LNCaP clone FGC (cell line): ENCODE data around the gene RNASEH2A.

Experiments
- DNase-seq: peaks from one replicate; pipeline ENCODE4 v3.0.0-alpha.2; 2011; ENCODE audit warnings: low read depth
- H3K4me3 ChIP-seq: 2 replicates; pipeline ENCODE4 v1.5.1; 2011; ENCODE audit warnings: mild to moderate bottlenecking, low read depth, low read length, control low read depth
- CTCF ChIP-seq: IDR thresholded peaks from 2 replicates; pipeline ENCODE4 v1.5.1; 2012; ENCODE audit warnings: mild to moderate bottlenecking; ENCODE audit not compliant: control insufficient read depth, insufficient read depth; ENCODE audit errors: extremely low read depth

The RNASEH2A gene

GRCh38 chr19:12767150-12767549 is 39.2 kb upstream of the RNASEH2A start:
- DNase-seq, result no peak
- no peak for TF ChIP-seq CTCF

GRCh38 chr19:12767666-12768065 is 38.7 kb upstream of the RNASEH2A start:
- no peak for TF ChIP-seq CTCF
- H3K4me3 ChIP-seq, result no peak overlapping the region
- DNase-seq, result no peak

More at GRCh38 chr19:12767150-12767549, 39.2 kb upstream of the RNASEH2A start:
- H3K4me3 ChIP-seq, result no peak overlapping the region

GRCh38 chr19:12769689-12770088 is 36.7 kb upstream of the RNASEH2A start:
- DNase-seq, result no peak
- no peak overlapping the region for H3K4me3 ChIP-seq
- TF ChIP-seq CTCF, result no peak

DNA sequence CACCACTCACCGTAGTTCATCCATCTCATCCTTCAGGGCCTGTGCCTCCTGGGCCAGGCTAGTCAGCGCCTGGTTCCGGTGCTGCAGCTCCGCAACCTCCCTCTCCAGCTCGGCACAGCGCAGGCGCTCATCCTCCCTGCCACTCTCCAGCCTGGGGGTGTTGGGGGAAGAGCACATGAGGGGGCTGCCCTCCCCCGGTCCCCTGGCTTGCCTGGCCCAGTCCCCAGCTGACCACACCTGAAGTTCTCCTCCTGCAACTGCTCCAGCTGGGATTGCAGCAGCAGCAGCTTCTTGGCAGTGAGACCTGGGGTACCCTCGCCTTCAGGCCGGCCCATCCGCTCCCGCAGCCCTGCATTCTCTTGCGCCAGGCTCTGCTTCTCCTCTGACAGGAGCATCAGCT is 35.5 kb upstream of the RNASEH2A start:
- no peak for DNase-seq
- no peak overlapping the region for H3K4me3 ChIP-seq
- TF ChIP-seq CTCF, result no peak

DNA sequence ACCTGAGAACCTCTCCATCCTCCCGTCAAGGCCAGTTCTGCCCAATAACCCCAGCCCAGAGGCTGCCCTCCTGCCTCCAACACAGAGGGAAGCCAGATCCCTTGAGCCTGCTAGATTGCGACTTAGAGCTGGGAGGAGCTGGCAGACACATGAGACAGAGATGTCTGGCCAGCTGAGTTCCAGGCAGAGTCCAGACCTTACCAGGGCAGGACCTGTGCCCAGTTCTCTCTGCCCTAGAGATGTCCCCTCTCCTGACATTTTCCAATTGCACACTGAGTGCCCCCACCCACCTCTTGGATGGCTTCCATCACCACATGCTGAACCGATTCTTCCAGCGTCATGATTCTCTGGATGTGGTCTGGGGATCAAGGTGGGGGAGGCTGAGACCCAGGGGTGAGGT is 34.1 kb upstream of the RNASEH2A start:
- no peak overlapping the region for H3K4me3 ChIP-seq
- no peak for TF ChIP-seq CTCF
- no peak for DNase-seq

DNA sequence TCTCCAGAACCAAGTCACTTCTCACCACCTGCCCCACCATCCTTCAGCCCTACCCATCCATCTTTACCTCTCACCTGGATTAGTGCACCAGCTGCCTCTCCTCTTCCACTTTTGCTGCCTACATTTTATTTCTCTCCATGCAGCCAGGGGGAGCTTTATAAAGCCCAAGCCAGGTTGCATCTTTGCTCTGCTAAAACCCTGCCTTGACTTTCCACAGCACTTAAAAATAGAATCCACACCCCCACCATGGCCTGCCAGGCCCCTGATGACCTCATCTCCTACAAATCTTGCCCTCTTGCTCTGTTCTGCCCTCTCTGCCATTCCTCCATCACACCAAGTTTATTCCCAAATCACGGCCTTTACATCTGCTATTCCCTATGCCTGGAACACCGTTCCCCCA is 32.8 kb upstream of the RNASEH2A start:
- no peak overlapping the region for H3K4me3 ChIP-seq

More for the DNA sequence above, 32.8 kb upstream of the RNASEH2A start:
- TF ChIP-seq CTCF, result 0 out of 2 replicates have a peak, but pooled peaks have one; percentile 9
- DNase-seq, result no peak
